ENCODE data around the gene NISCH.

Gene NISCH

DNA sequence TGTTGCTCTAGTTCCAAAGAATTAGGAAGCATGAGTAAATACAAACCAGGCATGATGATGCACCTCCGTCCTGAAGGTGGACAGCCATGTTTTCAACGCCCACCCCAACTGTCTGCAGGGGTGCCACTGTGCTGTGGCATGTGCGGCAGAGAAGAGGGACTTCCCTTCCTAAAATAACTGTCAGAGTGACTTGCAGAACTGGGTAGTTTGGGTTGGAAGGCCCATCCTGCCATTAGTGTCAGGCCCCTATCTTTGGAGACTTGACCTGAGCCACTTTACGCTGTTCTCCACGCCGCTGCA lies 22.3 kb downstream of the NISCH start:
- peaks cover 94% of the 10 kb centered on the region for H3K36me3 ChIP-seq (ENCODE audit: control insufficient read depth, insufficient read depth, low read length)
- H3K9me3 ChIP-seq (ENCODE audit: control insufficient read depth, insufficient read depth, low read depth, low read length): no peaks in the 10 kb centered on the region
- no peak overlapping the region for H3K4me3 ChIP-seq (ENCODE audit: low read depth, low read length)
- no peaks in the 10 kb centered on the region for H3K4me1 ChIP-seq (ENCODE audit: control insufficient read depth, insufficient read depth, low read length)
- no peaks in the 10 kb centered on the region for H3K27me3 ChIP-seq (ENCODE audit: control insufficient read depth, insufficient read depth, low read length)
- H3K27ac ChIP-seq (ENCODE audit: low read depth, low read length): no peak overlapping the region
- no peak overlapping the region for H3K9ac ChIP-seq (ENCODE audit: low read length)

DNA sequence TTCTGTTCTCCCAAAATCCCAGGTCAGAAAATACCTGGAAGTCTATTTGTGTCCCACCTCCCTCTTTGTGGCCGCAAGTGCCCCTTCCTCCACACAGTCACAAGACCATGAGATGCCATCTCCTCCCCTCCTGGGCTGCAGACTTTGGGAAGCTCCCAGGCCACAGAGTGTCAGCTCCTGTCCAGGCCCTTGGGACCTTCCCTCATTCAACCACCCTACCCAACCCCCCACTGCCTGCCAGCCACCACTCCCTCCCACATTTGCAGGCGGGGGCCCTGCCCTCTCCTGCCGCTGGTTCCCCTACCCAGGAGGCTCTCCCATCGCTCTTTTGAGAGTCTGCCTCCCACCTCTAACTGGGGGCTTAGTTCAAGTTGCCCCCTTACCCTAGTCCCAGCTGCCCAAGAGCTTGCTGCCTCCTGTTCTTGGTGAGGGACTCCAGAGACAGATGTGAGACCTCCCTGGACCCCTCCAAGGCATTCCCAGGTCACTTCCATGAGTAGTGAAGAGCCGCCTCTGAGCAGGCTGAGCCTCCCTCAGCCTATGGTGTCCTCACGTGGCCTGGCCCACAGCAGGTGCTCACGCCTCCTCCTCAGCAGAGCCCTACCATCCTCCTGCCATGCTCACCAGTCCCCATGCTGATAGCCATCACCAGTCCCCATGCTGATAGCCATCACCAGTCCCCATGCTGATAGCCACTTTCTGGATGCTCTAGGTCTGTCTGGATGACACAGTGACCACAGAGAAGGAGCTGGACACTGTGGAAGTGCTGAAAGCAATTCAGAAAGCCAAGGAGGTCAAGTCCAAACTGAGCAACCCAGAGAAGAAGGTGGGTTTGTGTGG lies 23.9 kb downstream of the NISCH start:
- Histone ChIP-seq H3K4me3 (ENCODE audit: low read depth, low read length) (no peak overlapping the region), H3K4me1 (ENCODE audit: control insufficient read depth, insufficient read depth, low read length) (no peaks in the 10 kb centered on the region), H3K27me3 (ENCODE audit: control insufficient read depth, insufficient read depth, low read length) (no peaks in the 10 kb centered on the region), H3K9me3 (ENCODE audit: control insufficient read depth, insufficient read depth, low read depth, low read length) (no peaks in the 10 kb centered on the region), H3K9ac (ENCODE audit: low read length) (no peak overlapping the region), H3K27ac (ENCODE audit: low read depth, low read length) (no peak overlapping the region), H3K36me3 (ENCODE audit: control insufficient read depth, insufficient read depth, low read length) (peaks cover 92% of the 10 kb centered on the region)

DNA sequence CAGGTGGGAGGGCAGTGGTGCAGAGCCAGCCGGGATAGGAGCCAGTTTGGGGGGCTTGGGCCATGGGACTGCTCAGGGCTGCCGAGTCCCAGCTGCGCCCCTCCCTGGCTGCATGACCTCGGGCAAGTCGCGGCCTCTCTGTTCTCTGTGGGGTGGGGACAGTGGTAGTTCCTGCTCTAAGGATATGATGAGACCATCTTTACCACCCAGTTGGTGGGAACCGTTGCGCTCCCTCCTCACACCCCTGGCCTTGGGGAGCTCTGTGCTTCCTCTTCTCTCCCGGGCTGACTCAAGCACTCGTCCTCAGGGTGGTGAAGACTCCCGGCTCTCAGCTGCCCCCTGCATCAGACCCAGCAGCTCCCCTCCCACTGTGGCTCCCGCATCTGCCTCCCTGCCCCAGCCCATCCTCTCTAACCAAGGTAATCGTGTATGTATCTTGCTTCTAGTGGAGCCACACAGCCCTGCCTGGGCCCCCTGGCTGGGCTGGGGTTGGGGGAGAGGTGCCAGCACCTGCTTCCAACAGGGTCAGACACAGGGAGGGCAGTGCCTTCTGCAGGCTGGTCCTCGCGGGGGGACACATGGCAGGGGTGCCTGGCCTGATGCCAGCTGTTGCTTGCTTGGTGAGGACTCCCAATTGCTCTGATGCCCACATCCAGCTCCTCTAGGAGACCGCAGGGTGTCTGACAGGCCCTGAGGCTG lies 24.6 kb downstream of the NISCH start:
- Histone ChIP-seq H3K4me3 (ENCODE audit: low read depth, low read length) (no peak overlapping the region), H3K36me3 (ENCODE audit: control insufficient read depth, insufficient read depth, low read length) (peaks cover 94% of the 10 kb centered on the region), H3K27me3 (ENCODE audit: control insufficient read depth, insufficient read depth, low read length) (no peaks in the 10 kb centered on the region), H3K9me3 (ENCODE audit: control insufficient read depth, insufficient read depth, low read depth, low read length) (no peaks in the 10 kb centered on the region), H3K9ac (ENCODE audit: low read length) (no peak overlapping the region), H3K27ac (ENCODE audit: low read depth, low read length) (no peak overlapping the region), H3K4me1 (ENCODE audit: control insufficient read depth, insufficient read depth, low read length) (no peaks in the 10 kb centered on the region)

DNA sequence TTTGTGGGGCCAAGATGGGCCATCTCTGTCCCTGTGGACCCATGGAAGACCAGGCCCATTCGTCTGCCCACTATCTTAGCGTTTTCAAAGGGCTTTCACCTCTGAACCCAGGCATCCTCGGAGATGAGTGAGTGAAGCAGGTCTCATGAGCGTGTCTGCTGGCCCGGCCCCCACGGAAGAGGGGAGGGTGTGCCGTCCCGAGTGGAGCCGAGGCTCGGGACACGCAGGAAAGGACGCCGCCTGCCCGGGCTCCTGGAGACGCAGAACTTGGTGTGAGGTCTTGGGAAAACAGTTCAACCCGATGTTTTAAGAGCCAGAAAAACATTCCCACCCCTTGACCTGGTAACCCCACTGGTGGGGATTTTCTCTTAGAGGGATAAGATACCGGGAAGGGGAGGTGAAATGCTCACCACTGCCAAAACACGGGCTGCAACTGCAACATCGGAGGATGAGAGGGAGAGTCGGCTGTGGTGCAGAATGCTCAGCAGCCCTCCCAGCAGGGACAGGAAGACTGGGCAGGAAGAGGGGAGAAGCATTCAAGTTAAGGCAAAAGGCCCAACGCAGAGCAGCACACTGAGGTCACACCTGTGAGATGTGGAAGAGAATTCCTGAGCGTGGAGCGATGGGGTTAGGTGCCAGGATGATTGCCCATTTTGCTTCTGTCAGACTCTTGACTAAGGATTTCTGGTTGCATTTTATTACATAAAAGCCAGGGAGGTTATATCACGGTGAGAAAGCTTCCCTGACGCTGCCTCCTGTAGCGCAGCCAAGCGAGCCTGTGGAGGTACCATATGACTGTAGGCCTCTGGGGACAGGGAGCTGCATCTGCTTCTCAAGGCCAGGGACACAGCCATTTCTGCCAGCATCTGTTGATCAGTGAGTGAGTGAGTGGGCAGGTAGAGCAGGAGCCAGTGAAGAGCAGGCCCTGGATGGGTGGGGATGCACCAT lies 25.6 kb downstream of the NISCH start:
- Histone ChIP-seq H3K4me1 (ENCODE audit: control insufficient read depth, insufficient read depth, low read length) (no peaks in the 10 kb centered on the region), H3K9me3 (ENCODE audit: control insufficient read depth, insufficient read depth, low read depth, low read length) (no peaks in the 10 kb centered on the region), H3K27me3 (ENCODE audit: control insufficient read depth, insufficient read depth, low read length) (no peaks in the 10 kb centered on the region), H3K36me3 (ENCODE audit: control insufficient read depth, insufficient read depth, low read length) (peaks cover 94% of the 10 kb centered on the region), H3K4me3 (ENCODE audit: low read depth, low read length) (no peak overlapping the region), H3K9ac (ENCODE audit: low read length) (no peak overlapping the region), H3K27ac (ENCODE audit: low read depth, low read length) (no peak overlapping the region)

DNA sequence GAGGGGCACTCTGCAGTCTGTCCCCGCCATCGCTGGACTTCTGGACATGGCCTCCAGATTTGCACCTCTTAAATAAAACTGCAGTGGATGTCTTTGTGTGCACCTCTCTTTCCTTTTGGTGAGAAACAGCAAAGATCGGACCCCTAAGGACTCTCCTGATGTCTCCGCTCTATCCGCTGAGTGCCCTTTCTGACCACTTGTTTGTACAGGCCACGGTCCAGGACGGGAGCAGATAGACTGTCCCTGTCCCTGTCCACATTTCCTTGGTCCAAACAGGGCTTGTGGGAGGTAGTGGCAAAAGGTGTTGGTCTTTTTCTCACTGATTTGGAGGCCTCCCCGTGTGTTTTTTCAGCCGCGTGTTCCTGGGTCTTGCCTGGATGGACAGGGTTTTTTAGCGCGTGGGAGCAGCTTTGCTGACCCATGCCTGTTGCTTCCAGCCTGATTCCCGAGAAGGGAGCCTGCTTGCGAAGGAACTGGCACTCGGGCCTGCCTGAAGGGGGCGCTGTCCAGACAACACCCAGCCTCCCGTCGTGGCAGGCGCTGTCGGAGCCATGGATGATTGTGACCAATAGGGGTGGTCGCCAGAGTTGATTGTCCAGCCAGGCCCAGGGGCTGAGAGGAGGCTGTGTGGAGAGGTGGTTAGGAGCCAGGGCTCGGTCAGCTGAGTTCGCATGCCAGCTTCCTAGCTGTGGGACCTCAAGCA lies 26.6 kb downstream of the NISCH start:
- Histone ChIP-seq H3K4me1 (ENCODE audit: control insufficient read depth, insufficient read depth, low read length) (no peaks in the 10 kb centered on the region), H3K27me3 (ENCODE audit: control insufficient read depth, insufficient read depth, low read length) (no peaks in the 10 kb centered on the region), H3K4me3 (ENCODE audit: low read depth, low read length) (no peak overlapping the region), H3K27ac (ENCODE audit: low read depth, low read length) (no peak overlapping the region), H3K36me3 (ENCODE audit: control insufficient read depth, insufficient read depth, low read length) (peaks cover 94% of the 10 kb centered on the region), H3K9me3 (ENCODE audit: control insufficient read depth, insufficient read depth, low read depth, low read length) (no peaks in the 10 kb centered on the region), H3K9ac (ENCODE audit: low read length) (no peak overlapping the region)

DNA sequence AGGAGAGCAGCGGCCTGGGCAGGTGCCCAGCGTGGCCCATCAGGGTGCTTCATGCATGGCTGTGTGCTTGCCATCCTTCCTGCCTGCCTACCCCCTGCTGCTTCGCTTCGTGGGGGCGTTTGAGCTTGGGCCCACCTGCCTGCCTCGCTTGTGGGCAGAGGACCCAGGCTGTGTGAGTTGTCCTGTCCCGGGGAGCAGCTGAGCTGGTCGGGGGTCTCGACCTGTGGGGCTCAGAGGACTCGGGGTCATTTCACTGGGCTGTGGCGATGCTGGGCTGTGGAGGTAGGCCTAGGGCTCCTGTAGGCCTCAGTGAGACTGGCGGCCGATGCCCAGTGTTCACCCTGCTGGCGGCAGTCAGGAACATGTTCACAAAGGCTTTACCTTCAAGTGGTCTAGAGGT lies 27.7 kb downstream of the NISCH start:
- Histone ChIP-seq H3K36me3 (ENCODE audit: control insufficient read depth, insufficient read depth, low read length) (peaks cover 94% of the 10 kb centered on the region), H3K27me3 (ENCODE audit: control insufficient read depth, insufficient read depth, low read length) (no peaks in the 10 kb centered on the region), H3K9me3 (ENCODE audit: control insufficient read depth, insufficient read depth, low read depth, low read length) (no peaks in the 10 kb centered on the region), H3K4me3 (ENCODE audit: low read depth, low read length) (no peak overlapping the region), H3K9ac (ENCODE audit: low read length) (no peak overlapping the region), H3K27ac (ENCODE audit: low read depth, low read length) (no peak overlapping the region), H3K4me1 (ENCODE audit: control insufficient read depth, insufficient read depth, low read length) (no peaks in the 10 kb centered on the region)

DNA sequence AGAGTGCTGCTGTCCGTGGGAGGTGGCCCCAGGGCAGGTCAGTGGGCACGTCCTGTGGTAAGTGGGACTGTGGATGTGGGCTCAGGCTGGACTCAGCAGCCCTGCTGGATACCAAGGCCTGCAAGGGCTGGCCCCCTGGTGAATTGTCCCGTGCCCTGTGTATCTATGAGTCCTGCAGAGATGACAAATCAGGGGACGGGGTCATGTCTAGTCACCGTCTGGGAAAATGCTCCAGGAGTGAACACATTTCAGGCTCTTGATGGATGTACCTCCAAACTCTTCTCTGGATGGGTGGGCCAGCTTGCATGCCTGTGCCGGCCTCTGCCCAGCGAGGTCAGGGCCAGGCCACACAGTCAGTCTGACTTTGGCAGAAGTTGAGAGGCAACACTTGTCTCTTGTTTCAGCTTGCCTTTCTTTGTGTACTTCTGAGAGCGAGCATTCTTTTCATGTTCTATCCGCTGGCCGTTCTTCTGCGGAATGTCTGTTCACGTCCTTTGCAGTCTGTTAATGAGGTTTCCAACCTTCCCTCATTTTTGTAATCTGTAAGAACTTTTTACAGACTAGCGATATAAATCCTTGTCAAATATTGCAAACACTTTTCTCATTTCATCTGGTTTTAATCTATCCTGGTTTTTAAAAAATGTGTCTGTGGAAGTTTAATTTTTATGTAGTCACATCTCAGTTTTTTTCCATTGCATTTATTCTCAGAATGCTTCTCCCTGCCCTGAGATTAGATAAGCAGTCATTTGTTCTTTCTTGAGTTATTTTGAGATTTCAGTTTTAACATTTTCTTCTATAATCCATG lies 28.4 kb downstream of the NISCH start:
- H3K4me1 ChIP-seq (ENCODE audit: control insufficient read depth, insufficient read depth, low read length): no peaks in the 10 kb centered on the region
- no peak overlapping the region for H3K4me3 ChIP-seq (ENCODE audit: low read depth, low read length)
- H3K36me3 ChIP-seq (ENCODE audit: control insufficient read depth, insufficient read depth, low read length): peaks cover 92% of the 10 kb centered on the region
- no peak overlapping the region for H3K9ac ChIP-seq (ENCODE audit: low read length)
- H3K9me3 ChIP-seq (ENCODE audit: control insufficient read depth, insufficient read depth, low read depth, low read length): no peaks in the 10 kb centered on the region
- no peaks in the 10 kb centered on the region for H3K27me3 ChIP-seq (ENCODE audit: control insufficient read depth, insufficient read depth, low read length)
- H3K27ac ChIP-seq (ENCODE audit: low read depth, low read length): no peak overlapping the region

DNA sequence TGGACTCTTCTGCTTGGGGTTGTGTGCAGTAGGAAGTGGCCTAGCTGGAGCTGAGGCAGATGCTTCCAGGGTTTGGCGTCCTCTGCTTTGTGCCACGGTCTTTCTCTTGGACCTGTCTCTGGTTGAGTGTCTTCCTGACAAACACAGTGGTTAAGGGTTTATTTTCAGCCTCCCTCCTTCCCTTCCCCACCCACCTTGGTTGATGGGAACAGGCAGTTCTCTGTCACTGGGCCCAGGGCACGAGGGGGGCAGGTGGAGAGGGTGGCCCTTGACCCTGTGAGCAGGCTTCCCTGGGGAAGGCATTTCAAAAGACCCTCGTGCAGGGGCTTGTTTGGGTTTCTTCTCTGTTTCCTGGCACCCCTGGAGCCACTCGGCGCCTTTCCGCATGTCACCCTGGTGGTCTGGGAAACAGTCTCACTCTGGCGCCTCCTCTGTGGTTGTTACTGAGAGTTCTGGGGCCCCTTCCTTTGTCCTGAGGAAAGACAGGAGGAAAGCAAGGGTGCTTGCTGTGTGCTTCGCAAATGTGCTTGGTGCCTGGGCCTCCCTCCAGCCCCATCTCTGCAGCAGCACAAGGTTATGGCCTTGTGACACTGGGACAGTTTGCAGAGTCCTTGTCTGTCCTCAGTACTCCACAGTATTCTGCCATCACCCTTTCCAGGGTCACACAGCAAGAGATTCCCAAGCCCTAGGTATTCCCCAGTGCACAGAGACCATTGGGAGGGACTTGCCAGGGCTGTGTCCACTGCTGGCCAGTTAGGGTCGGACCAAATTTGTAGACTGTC lies 29.5 kb downstream of the NISCH start:
- H3K4me3 ChIP-seq (ENCODE audit: low read depth, low read length): no peak overlapping the region

DNA sequence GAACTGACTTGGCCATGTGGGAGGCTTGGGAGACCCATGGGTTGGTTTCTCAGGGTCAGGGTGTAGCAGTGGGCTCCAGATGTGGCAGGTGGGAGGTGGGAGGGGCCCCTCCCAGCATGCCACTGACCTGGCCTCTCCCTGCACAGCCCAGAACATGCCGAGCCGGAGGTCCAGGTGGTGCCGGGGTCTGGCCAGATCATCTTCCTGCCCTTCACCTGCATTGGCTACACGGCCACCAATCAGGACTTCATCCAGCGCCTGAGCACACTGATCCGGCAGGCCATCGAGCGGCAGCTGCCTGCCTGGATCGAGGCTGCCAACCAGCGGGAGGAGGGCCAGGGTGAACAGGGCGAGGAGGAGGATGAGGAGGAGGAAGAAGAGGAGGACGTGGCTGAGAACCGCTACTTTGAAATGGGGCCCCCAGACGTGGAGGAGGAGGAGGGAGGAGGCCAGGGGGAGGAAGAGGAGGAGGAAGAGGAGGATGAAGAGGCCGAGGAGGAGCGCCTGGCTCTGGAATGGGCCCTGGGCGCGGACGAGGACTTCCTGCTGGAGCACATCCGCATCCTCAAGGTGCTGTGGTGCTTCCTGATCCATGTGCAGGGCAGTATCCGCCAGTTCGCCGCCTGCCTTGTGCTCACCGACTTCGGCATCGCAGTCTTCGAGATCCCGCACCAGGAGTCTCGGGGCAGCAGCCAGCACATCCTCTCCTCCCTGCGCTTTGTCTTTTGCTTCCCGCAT lies 31.8 kb downstream of the NISCH start:
- no peaks in the 10 kb centered on the region for H3K27me3 ChIP-seq (ENCODE audit: control insufficient read depth, insufficient read depth, low read length)
- H3K9ac ChIP-seq (ENCODE audit: low read length): no peak overlapping the region
- H3K36me3 ChIP-seq (ENCODE audit: control insufficient read depth, insufficient read depth, low read length): peaks cover 92% of the 10 kb centered on the region
- H3K27ac ChIP-seq (ENCODE audit: low read depth, low read length): no peak overlapping the region
- H3K9me3 ChIP-seq (ENCODE audit: control insufficient read depth, insufficient read depth, low read depth, low read length): no peaks in the 10 kb centered on the region
- no peak overlapping the region for H3K4me3 ChIP-seq (ENCODE audit: low read depth, low read length)
- H3K4me1 ChIP-seq (ENCODE audit: control insufficient read depth, insufficient read depth, low read length): no peaks in the 10 kb centered on the region

More for the DNA sequence above, 29.5 kb downstream of the NISCH start:
- H3K27me3 ChIP-seq (ENCODE audit: control insufficient read depth, insufficient read depth, low read length): no peaks in the 10 kb centered on the region
- no peak overlapping the region for H3K27ac ChIP-seq (ENCODE audit: low read depth, low read length)
- H3K36me3 ChIP-seq (ENCODE audit: control insufficient read depth, insufficient read depth, low read length): peaks cover 92% of the 10 kb centered on the region
- no peaks in the 10 kb centered on the region for H3K9me3 ChIP-seq (ENCODE audit: control insufficient read depth, insufficient read depth, low read depth, low read length)
- no peaks in the 10 kb centered on the region for H3K4me1 ChIP-seq (ENCODE audit: control insufficient read depth, insufficient read depth, low read length)
- no peak overlapping the region for H3K9ac ChIP-seq (ENCODE audit: low read length)
